ENCODE measurements around the gene SYNE2.
"Not testable (repeated sequence)": the region's sequence is repeated elsewhere in the genome, so short reads cannot be mapped to it uniquely, and the experiment has no call there.

Gene SYNE2

DNA sequence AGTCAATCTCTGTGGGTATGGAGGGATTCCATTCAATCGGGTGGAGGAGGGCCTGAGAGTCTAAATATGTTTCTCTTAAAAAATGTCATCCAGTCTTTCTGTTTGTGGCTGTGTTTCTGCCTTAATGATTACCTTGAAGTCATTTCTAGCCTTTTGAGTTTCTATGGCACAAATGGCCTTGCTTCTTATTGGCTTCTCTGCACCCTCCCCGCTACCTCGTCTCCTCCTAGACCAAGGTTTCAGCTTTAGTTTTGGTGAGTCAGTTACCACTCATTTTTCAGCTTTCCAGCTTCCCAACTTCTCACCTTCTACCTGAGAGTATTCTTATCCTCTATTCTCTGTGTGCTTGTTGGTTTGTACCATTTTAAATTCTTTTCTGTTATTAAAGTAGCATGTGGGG lies 159.2 kb downstream of the SYNE2 start:
- no peak for DNase-seq (ENCODE audit: low spot score)

DNA sequence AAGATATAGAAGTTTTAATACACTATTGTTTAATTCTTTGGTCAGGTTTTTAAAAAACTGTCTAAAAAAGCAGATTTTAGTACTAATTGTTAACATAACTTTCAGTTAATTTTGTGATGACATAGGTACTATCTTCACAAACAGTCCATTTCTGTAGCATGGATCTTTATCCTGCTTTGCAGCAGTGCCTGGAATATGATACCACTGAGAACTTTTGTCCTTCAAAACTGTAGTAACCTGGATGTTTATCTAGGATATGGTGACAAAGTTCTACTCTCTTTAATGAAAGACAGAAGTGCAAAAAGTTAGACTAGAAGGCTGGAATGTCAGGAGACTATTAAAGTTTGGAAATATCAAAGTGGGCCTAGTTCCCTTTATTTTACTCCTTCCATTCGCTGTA lies 159.9 kb downstream of the SYNE2 start:
- DNase-seq (ENCODE audit: low spot score), result no peak

DNA sequence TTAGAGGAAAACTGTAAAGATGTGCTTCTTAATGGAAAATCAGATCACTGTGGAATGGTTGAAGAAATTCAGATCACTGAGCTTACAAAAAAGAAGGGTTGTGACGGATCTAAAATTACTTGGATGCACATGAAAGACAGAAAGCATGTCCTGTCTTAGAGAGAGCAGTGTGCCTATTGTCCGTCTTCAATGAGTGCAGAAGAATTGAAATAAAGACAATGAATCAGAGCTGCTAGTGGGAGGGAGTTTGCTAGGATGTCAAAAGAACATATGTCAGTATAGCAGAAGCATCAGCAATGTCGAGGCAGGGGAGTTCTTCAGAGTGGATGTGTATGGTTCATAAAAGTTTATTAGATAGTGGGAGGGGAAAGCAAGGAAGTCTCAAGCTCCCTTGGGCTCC lies 172.7 kb downstream of the SYNE2 start:
- no peak for DNase-seq (ENCODE audit: low spot score)

DNA sequence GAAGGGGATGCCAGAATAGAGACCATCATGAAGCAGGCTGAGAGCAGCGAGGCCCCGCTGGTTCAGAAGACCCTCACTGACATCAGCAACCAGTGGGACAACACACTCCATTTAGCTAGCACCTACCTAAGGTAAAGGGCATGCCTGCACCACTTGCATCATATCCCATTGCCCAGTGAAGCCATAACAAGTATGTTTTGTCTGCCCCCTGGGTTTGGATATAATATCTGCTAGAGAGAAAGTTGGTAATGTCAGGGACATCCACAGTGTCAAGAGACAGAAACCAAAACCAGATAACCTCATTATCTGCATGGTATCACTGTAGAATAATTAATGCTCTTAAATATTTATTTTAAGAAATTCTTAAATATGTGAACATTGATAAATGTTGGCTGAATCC lies 173.8 kb downstream of the SYNE2 start:
- DNase-seq (ENCODE audit: low spot score), result no peak

DNA sequence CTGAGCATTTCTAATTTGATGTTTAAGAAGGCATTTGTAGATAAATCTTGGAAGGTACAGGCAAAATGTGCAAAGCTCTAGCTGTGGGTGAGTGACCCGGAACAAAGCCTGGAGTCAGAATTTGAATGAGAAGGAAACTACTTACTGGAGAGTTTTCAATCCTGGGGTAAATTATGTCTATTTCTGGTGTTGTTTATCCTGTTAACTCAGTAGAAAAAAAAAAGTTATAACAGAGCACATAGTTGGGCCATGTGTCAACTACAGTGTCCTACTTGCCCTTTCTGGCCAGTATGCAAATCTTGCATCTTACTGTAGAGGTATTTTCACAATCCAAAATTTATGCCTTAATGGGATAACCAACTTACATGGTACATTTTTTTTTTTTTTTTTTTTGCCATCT lies 182.3 kb downstream of the SYNE2 start:
- DNase-seq (ENCODE audit: low spot score), result no peak

DNA sequence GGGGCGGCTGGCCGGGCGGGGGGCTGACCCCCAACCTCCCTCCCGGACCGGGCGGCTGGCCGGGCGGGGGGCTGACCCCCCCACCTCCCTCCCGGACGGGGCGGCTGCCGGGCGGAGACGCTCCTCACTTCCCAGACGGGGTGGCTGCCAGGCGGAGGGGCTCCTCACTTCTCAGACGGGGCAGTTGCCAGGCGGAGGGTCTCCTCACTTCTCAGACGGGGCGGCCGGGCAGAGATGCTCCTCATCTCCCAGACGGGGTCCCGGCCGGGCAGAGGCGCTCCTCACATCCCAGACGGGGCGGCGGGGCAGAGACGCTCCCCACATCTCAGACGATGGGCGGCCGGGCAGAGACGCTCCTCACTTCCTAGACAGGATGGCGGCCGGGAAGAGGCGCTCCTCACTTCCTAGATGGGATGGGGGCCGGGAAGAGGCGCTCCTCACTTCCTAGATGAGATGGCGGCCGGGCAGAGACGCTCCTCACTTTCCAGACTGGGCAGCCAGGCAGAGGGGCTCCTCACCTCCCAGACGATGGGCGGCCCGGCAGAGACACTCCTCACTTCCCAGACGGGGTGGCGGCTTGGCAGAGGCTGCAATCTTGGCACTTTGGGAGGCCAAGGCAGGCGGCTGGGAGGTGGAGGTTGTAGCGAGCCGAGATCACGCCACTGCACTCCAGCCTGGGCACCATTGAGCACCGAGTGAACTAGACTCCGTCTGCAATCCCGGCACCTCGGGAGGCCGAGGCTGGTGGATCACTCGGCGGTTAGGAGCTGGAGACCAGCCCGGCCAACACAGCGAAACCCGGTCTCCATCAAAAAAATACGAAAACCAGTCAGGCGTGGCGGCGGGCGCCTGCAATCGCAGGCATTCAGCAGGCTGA lies 185.3 kb downstream of the SYNE2 start:
- not testable (repeated sequence) for DNase-seq (ENCODE audit: low spot score)

DNA sequence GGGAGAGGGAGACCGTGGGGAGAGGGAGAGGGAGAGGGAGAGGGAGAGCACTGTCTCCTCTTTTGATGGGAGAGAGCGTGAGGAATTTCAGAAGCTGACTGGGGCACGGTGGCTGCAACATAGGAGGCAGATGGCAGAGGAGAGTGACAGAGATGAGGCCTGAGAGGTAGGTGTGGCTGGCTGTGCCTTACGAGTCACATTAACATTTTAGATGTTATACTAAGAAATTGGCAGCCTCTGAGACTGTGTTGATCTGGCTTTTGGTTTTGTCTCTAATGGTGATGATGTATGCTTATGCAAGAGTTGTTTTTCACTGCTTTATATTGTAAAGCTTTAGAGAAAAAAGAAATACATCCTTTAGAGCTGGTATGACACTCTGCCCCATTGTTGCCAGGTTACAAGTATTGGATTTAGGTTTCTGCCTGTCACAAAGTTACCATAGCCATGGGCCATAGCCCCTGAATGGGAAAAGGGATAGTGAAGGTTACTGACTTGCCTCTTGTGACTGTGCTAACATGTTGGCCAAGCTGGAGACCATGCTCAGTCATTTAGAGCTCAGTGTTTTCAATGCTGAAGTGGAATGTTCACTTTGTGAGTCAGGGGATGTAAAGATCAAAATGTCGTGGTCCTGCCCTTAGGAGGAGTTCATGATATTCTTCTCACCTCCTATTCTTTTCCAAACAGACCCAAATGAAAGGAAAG lies 186.2 kb downstream of the SYNE2 start:
- DNase-seq (ENCODE audit: low spot score), result no peak

DNA sequence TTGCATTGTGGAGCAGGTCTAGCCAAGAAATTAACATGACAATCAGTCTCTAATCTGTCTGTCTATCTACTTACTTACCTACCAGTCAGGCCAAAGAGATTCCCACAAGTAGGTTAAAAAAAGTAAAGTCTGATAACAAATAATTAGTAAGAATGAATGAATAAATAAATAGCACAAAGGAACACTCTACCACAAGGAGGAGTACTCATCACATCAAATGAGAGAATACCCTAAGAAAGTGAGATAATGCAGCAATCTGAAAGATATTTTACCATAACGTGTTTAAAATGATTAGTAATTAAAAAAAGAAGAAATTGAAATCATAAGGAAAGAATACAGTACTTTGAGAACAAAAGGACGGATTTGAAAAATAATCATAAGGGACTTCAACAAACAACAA lies 187.2 kb downstream of the SYNE2 start:
- DNase-seq (ENCODE audit: low spot score), result no peak

DNA sequence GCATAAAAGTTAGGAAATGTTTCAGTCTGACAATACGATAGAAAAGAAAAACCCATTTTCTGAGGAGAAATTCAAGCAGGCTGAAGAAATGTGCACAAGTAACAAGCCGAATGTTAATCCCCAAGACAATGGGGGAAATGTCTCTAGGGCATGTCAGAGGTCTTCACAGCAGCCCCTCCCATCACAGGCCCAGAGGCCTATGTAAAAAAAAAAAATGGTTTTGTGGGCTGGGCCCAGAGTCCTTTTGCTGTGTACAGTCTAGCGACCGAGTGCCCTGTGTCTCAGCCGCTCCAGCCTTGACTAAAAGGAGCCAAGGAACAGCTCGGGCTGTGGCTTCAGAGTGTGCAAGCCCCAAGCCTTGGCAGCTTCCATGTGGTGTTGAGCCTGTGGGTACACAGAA lies 190.5 kb downstream of the SYNE2 start:
- not testable (repeated sequence) for DNase-seq (ENCODE audit: low spot score)

DNA sequence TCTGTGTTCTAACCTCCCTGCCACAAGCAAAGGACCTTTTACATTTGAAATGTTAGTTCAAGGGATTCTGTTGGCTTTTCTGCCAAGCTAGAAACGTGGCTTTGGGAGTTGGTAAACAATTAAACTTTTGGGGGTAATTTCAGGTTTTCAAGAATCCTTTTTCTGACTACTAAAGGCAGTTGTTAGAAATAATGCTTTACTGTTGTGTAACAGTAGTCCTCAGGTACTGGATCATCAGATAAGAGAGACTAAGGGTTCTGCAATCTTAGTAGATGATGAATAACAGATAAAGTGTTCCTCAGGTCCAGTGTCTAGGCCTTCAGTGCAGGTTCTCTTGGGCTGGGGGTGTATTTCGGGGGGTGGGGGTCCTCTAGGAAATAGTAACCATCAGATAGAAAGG lies 192.3 kb downstream of the SYNE2 start:
- no peak for DNase-seq (ENCODE audit: low spot score)

DNA sequence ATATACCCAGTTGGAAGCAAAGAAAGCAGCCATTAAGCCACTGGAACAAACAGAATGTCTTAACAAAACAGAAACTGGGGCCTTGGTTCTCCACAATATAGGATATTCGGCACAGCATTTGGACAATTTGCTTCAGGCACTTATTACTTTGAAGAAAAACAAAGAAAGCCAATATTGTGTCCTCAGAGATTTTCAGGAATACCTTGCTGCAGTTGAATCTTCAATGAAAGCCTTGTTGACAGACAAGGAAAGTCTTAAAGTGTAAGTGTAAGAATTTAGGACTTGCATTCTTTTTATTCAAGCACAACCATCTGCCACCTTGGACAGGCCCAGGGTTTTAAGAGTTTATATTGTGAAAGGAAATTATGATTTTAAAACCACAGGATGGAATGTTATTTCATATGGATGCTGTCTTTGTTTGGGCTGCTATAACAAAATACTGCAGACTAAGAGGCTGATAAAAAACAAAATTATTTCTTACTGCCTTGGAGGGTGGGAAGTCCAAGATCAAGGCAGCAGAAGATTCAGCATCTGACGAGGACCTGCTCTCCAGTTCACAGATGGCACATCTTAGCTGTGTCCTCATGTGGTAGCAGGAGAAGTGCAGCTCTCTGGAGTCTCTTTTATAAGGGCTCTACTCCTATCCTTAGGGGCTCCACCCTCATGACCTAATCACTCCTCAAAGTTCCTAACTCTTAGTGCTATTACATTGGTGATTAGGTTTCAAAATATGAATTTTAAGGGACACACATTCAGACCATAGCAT lies 197.0 kb downstream of the SYNE2 start:
- DNase-seq (ENCODE audit: low spot score), result no peak

DNA sequence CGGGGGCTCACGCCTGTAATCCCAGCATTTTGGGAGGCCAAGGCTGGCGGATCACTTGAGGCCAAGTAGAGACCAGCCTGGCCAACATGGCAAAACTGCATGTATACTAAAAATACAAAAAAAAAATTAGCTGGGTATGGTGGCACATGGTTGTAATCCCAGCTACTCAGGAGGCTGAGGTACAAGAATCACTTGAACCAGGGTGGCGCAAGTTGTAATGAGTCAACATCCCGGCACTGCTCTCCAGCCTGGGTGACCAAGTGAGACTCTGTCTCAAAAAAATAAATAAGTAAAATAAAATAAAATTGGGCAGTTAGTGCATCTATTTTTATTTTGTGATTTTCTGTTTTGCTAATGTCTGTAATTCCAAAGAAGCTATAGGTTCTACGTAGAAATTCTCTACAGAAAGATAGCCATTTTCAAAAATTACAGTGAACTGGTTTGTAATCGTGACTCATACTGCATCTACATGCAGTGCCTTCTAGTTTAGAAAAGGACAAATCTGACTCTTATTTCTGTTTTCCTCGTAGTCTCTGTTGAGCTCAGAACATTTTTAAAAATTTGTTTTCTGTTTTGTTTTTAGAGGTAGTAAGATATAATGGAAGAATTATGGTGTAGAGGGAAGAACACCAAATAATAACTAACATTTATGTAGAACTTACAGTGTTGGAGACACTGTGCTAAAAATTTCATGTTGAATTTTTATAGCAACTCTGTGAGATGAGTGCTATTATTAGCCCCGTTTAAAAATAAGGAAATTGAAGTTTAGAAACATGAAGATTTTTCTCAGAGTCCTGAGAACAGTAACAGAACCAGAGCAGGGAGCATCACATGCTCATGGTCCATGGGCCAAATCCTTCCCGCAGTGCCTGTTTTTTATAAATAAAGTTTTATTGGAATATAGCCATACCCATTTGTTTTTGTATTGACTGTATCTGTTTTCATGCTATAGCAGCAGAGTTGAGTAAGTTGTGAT lies 201.2 kb downstream of the SYNE2 start:
- DNase-seq (ENCODE audit: low spot score), result no peak

DNA sequence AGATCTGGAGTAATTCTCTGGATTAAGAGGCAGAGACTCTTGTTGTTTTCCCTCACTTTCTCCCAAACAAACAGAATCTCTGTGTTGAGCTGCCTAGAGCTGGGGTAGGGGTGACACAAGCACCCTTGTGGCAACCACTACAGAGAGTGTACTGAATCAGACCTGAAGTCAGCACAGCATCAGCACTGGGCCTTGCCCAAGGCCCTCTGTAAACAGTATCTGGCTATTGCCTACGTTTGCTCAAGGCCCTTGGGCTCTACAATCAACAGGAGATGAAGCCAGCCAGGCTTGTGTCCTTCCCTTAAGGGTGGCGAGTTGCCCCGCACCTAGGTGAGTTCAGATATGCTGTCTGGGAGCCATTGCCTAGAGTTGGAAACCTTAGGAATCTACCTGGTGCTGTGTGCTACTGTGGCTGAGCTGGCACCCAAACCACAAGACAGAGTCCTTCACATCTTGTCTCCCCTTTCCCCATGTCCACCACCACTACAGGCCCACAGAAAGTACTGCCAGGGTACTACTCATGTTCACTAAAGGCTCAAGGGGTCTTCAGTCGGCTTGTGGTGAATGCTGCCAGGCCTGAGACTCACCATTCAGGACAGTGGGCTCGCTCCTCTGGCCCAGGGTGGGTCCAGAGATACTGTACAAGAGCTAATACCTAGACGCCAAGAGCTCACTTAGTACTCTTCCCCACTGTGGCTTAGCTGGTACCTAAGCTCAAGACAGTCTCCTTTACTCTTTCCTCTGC lies 206.8 kb downstream of the SYNE2 start:
- no peak for DNase-seq (ENCODE audit: low spot score)

DNA sequence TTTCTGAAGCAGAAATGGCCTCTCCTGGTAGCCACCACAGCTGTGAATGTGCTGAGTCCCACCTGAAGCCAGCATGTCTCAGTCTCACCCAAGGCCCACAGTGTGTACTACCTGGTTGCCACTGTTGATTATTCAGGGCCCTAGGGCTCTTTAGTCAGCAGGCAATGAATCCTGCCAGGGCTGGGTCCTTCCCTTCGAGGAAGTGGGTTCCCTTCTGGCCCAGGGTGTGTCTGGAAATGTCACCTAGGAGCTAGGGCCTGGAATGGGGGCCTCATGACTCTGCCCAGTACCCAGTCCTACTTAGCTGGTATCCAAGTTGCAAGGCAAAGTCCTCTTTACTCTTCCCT lies 207.4 kb downstream of the SYNE2 start:
- no peak for DNase-seq (ENCODE audit: low spot score)

DNA sequence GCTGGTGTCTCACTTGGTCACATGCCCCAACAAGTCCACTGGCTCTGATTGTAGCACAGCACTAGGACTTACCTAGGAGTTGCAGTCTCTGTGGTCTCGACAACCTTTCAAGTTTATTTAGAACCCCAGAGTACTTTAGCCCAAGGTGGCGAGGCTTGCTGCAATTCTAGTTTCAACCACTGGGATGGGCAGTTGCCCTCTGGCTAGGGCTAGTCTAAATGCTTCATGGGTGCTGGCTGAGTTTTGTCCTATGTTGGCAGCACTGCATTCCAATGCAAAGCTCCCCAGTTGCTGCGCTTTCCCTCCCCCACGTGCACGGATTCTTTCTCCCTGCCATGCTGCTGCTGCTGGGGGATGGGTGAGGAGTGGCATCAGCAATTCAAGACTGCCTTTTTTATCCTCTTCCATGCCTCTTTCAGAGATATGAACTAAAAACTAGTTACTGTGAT lies 207.9 kb downstream of the SYNE2 start:
- peak; percentile 4 for DNase-seq (ENCODE audit: low spot score)

DNA sequence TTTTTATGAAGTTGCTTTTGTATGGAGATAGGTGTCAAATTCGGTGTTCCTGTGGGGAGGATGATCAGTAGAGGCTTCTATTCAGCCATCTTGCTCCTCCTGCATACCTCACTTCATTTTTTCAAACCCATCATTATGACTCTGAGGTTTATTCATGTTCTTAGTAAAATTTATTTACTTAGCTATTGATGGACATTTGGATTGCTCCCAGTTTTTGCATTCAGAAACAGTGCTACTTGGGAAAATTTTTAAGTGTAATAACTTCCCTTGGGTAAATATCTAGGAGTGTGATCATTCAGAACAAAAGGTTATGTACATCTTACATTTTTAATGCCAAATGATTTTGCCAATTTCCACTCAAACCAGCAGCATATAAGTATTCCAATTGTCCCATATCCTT lies 208.3 kb downstream of the SYNE2 start:
- DNase-seq (ENCODE audit: low spot score), result no peak

DNA sequence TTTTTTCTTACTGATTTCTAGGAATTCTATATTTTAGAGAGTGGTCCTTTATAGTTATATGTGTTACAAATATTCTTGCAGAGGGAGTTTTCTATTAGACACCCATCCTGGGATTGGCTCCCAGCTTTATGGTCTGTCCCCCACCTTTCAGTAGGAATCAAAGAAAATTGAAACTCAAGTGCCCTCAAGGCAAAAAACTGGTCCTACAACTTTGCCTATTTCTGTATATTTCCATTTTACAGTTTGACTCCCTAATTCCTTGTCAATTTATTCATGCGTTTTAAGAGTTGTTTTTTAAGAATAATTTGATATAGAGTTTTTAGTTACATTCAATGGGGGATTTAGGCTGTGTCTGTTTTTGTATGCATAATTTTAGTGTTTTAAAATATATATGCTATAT lies 208.9 kb downstream of the SYNE2 start:
- DNase-seq (ENCODE audit: low spot score), result no peak

DNA sequence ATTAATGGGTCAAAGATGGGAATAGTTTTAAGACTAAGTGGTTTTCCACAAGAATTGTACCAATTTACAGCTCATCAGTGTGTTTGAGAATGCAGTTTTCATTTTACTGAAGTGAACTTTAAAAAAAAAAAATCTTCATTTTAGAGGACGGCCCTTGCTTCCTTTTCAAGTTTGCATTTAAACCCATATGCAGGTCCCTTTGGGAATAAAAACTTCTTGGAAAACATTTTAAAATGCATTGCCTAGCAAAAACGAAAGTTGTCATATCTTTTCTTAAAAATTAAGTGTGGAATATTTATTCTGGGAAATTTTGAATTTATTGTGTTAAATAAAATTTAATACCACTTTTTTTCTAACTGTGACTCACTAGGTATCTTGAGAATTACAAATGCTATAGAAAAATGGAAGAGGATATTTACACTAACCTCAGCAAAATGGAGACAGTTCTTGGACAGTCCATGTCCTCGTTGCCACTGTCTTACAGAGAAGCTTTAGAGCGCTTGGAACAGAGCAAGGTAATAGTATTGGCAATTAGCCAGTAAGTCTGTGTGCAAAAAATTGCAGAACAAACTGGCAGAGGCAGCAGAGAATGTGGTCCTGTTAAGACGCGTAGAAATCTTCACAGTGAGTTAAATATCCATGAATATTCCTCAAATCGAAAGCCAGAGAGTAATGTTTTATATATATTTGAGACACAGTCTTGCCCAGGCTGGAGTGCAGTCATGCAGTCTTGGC lies 209.7 kb downstream of the SYNE2 start:
- DNase-seq (ENCODE audit: low spot score), result no peak

DNA sequence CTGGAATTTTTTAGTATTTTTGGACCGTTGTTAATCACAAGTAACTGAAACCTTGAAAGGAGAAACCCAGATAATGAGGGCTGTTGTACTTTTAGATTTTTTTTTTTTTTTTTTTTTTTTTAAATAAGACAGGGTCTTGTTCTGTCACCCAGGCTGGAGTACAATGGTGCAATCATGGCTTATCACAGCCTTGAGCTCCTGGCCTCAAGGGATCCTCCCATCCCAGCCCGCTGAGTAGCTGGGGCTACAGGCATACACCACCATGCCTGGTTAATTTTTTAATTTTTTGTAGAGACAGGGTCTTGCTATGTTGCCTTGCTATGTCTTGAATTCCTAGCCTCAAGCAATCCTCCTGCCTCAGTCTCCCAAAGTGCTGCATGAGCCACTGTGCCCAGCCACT lies 211.6 kb downstream of the SYNE2 start:
- no peak for DNase-seq (ENCODE audit: low spot score)

DNA sequence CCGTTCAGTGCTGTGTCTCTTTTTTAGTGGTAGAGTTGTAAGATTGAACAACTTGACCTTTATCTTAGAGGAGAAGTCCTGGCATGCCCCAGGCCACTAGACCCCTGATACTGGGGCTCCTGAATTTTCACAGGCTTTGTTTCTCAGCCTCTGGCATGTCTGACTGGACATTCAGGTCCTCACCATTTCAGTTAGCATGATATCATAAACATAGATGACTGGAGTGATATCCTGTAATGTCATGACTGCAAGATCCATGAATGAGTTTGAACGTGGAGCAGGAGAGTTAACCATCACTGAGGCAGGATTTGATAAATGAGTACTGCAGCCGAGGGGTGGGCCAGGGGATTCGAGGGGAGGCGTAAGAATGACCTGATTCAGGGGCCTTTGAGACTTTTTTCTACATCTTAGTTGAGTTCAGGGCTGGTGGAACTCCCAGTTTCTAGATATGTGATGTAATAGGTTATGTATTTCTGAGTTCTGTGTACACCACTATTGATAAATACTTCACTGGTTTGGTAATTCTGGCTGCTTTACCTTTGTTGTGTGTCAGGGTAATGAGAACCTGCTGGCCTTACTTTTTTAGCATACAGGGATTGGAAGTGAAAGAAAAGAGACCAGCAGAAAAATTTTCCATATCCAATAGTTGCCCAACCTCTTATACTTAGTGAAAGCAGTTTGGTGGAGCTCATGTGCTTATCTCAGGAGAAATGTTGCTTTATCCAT lies 217.0 kb downstream of the SYNE2 start:
- DNase-seq (ENCODE audit: low spot score), result no peak

Measured in kidney capillary endothelial cell (primary cell).